D721Med (cell line): ENCODE data around the gene AKR1B15.

Experiments used
- DNase-seq: peaks from one replicate; pipeline ENCODE4 v3.0.0; 2011; ENCODE audit warnings: low spot score; ENCODE audit not compliant: insufficient read length
- FAIRE-seq: peaks from 2 replicates; lab custom pipeline; 2011; peaks lifted over from hg19 to GRCh38; lab: Jason Lieb, UNC
- CTCF ChIP-seq: IDR thresholded peaks from 2 replicates; pipeline ENCODE4 v1.5.1; 2012; ENCODE audit warnings: mild to moderate bottlenecking, control low read depth; ENCODE audit not compliant: insufficient read depth; ENCODE audit errors: missing control alignments

The AKR1B15 gene

GRCh38 chr7:134548877-134549276 is at the start of gene AKR1B15:
Gene AKR1B15 (plus strand): TSS chr7:134549110. CDS start chr7:134564620, 15,510 bp downstream.
- no peak for TF ChIP-seq CTCF
- FAIRE-seq, result no peak
- no peak for DNase-seq

DNA sequence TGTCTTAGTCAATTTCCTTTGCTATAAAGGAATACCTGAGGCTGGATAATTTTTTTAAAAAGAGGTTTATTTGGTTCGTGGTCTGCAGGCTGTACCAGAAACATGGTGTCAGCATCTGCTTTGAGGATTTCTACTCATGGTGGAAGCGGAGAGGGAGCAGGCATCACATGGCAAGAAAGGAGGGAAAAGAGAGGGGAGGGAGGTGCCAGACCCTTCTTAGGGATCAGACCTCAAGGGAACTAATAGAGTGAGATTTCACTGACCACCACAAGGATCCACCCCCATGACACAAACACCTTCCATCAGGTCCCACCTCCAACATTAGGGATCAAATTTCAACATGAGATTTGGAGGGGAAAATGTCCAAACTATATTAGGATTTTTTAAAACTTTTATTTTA is 48.5 kb upstream of the AKR1B15 start:
- no peak for TF ChIP-seq CTCF
- no peak for DNase-seq
- no peak for FAIRE-seq

GRCh38 chr7:134500982-134501381 is 47.9 kb upstream of the AKR1B15 start:
- FAIRE-seq, result peak; percentile 29
- no peak for TF ChIP-seq CTCF
- DNase-seq, result no peak

- no peak for TF ChIP-seq CTCF
- DNase-seq (no peak), FAIRE-seq (no peak)
Observed at GRCh38 chr7:134502463-134503371, 46.2 kb upstream of the AKR1B15 start.

DNA sequence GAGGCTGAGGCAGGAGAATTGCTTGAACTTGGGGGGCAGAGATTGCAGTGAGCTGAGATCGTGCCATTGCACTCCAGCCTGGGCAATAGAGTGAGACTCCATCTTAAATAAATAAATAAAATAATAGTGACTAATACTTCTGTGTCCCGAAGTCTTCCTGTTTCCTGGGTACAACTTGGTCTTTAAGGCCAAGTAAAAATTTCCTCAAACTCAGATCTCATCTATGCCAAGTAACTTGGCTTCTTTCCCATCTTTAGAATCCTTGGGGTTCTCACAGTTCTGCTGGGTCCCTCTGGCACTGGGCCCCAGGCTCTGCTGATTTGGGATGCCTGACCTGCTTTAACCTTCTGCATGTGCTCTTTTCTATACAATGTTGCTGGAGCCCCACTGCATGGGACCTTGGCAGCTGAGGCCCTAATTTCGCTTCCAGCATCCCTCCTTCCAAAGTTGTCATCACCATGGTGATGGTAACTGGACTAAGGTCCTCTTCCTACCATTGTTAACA is 44.2 kb upstream of the AKR1B15 start:
- no peak for TF ChIP-seq CTCF
- FAIRE-seq (no peak), DNase-seq (no peak)

- no peak for FAIRE-seq
- no peak for TF ChIP-seq CTCF
Observed at GRCh38 chr7:134505856-134506255, 43.1 kb upstream of the AKR1B15 start.

DNA sequence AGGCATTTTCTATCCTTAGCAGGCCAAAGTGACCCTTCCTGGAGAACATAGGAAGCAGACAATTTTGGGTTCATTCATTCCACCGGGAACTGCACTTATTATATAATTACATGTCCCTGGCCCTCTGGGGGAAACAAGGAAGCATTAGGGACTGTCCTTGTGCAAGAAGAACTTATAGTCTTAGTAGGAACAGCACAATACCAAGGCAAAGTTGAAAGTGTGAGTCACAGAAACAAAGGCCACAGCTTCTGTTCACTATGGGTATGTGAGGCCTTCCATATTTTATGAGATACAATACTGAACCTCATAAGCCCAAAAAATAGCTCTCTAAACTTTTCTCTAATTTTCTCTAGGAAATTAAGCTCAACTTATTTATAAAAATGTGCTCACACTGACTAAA is 39.9 kb upstream of the AKR1B15 start:
- no peak for FAIRE-seq
- DNase-seq, result no peak
- no peak for TF ChIP-seq CTCF

More at GRCh38 chr7:134505856-134506255, 43.1 kb upstream of the AKR1B15 start:
- DNase-seq, result no peak
